Tibial nerve (tissue), 4 donors: ENCODE data around the gene TUBGCP5. TPM values are rescaled to one million over a fixed set of nuclear protein-coding genes. Genes with fewer than 3 reads are reported as not detected.

Experiments
- DNase-seq, 2 donors: peaks; one replicate each; pipeline ENCODE4 v3.0.0-alpha.2; 2019; ENCODE audit warnings: low spot score in 2 of 2
- H3K27ac ChIP-seq, 4 donors: fragments of 200-600 bp; sonication (generic) in 3 of 4; one replicate each; pipeline ENCODE4 v1.5.1; 2017 to 2019; ENCODE audit warnings: mild to moderate bottlenecking in 1 of 4
- H3K27me3 ChIP-seq, 2 donors: fragments of 200-600 bp; sonication (generic) in 1 of 2; one replicate each; pipeline versions ENCODE4 v1.5.1 to v1.6.0; 2017 to 2019
- H3K36me3 ChIP-seq, 3 donors: fragments of 200-600 bp; sonication (generic); one replicate each; pipeline ENCODE4 v1.5.1; 2018 to 2019
- H3K4me1 ChIP-seq, 4 donors: fragments of 200-600 bp; sonication (generic) in 3 of 4; one replicate each; pipeline ENCODE4 v1.5.1; 2017 to 2019
- H3K4me3 ChIP-seq, 4 donors: fragments of 200-600 bp; sonication (generic) in 3 of 4; one replicate each; pipeline ENCODE4 v1.5.1; 2017 to 2019; ENCODE audit warnings: mild to moderate bottlenecking in 1 of 4, moderate library complexity in 1 of 4
- H3K9me3 ChIP-seq, 4 donors: fragments of 200-600 bp; sonication (generic) in 3 of 4; one replicate each; pipeline ENCODE4 v1.5.1; 2017 to 2019
- CTCF ChIP-seq, 5 experiments: fragments of 200-600 bp in 3 of 5; fragments of 450-650 bp in 2 of 5; sonication (generic) in 3 of 5; IDR thresholded peaks; one replicate each; pipeline ENCODE4 v1.5.1; 2016 to 2019; ENCODE audit warnings: antibody characterized with exemption in 5 of 5, mild to moderate bottlenecking in 3 of 5, moderate library complexity in 2 of 5
- EP300 ChIP-seq, 2 donors: sonication (generic); formaldehyde crosslinking; IDR thresholded peaks; one replicate each; pipeline ENCODE4 v1.6.1; 2017; ENCODE audit warnings: antibody characterized with exemption in 2 of 2, mild to moderate bottlenecking in 1 of 2
- POLR2A ChIP-seq, 2 donors: fragments of 450-650 bp; IDR thresholded peaks; one replicate each; pipeline ENCODE4 v1.6.1; 2017; ENCODE audit warnings: antibody characterized with exemption in 2 of 2, mild to moderate bottlenecking in 2 of 2, moderate library complexity in 2 of 2
- WGBS, 2 donors: methylation state at CpG; one replicate each; pipeline ENCODE4 v1.1.5; 2018; 5-methylcytosine and 5-hydroxymethylcytosine counted together
- total RNA-seq, 4 donors: library from RNA; depleted of rRNA; stranded (reverse); fragments of >200 nt; gene quantifications; one replicate each; pipeline ENCODE4 v1.1.0, GENCODE V29; 2016

Gene TUBGCP5
- total RNA-seq, 4 donors from 2014 or later = 26.3 to 47.3 (median 31.6) TPM

GRCh38 chr15:23067416-23067815 lies 28.0 kb upstream of the TUBGCP5 start:
- WGBS, 2 donors = 94 to 96% methylated on average over 15 of the region's 15 CpGs
- Histone ChIP-seq H3K4me1 (no peaks in the 10 kb centered on the region), H3K4me3 (no peak overlapping the region), H3K27me3 (no peaks in the 10 kb centered on the region), H3K36me3 (no peaks in the 10 kb centered on the region), H3K9me3 (peaks cover 0 to 34% (median 0%) of the 10 kb centered on the region in 4 donors), H3K27ac (no peak overlapping the region)
- no peak for DNase-seq
- TF ChIP-seq CTCF (IDR thresholded peaks at IDR 0.05) (no peak), EP300 (IDR thresholded peaks at IDR 0.05) (no peak), POLR2A (IDR thresholded peaks at IDR 0.05) (no peak)

- no peaks in the 10 kb centered on the region for H3K4me1 ChIP-seq
- no peak overlapping the region for H3K27ac ChIP-seq
- no peak for TF ChIP-seq EP300 (IDR thresholded peaks at IDR 0.05)
- TF ChIP-seq POLR2A (IDR thresholded peaks at IDR 0.05) = no peak
- DNase-seq = no peak
- no peak overlapping the region for H3K4me3 ChIP-seq
- H3K27me3 ChIP-seq = no peaks in the 10 kb centered on the region
- peaks cover 0 to 35% (median 0%) of the 10 kb centered on the region in 4 donors for H3K9me3 ChIP-seq
- 94 to 97% methylated on average over 23 of the region's 23 CpGs for WGBS, 2 donors
- H3K36me3 ChIP-seq = no peaks in the 10 kb centered on the region
Observed at GRCh38 chr15:23065836-23066235, 26.5 kb upstream of the TUBGCP5 start.

GRCh38 chr15:23064156-23064555 lies 24.8 kb upstream of the TUBGCP5 start:
- 82 to 88% methylated on average over 3 to 5 of the region's 5 CpGs for WGBS, 2 donors
- H3K27me3 ChIP-seq = no peaks in the 10 kb centered on the region
- no peak overlapping the region for H3K4me3 ChIP-seq
- H3K9me3 ChIP-seq = peaks cover 0 to 35% (median 0%) of the 10 kb centered on the region in 4 donors
- no peaks in the 10 kb centered on the region for H3K4me1 ChIP-seq
- no peak for TF ChIP-seq CTCF (IDR thresholded peaks at IDR 0.05)
- TF ChIP-seq EP300 (IDR thresholded peaks at IDR 0.05) = no peak
- TF ChIP-seq POLR2A (IDR thresholded peaks at IDR 0.05) = no peak
- H3K27ac ChIP-seq = no peak overlapping the region
- H3K36me3 ChIP-seq = no peaks in the 10 kb centered on the region
- no peak for DNase-seq

- TF ChIP-seq EP300 (IDR thresholded peaks at IDR 0.05) = no peak
- TF ChIP-seq POLR2A (IDR thresholded peaks at IDR 0.05) = no peak
- no peak for TF ChIP-seq CTCF (IDR thresholded peaks at IDR 0.05)
- peaks cover 0 to 5% (median 0%) of the 10 kb centered on the region in 4 donors for H3K9me3 ChIP-seq
- no peaks in the 10 kb centered on the region for H3K36me3 ChIP-seq
- H3K27ac ChIP-seq = no peak overlapping the region
- H3K27me3 ChIP-seq = no peaks in the 10 kb centered on the region
- no peak overlapping the region for H3K4me3 ChIP-seq
- H3K4me1 ChIP-seq = no peaks in the 10 kb centered on the region
- no peak for DNase-seq
Observed at GRCh38 chr15:23057707-23058106, 18.3 kb upstream of the TUBGCP5 start.

- no peaks in the 10 kb centered on the region for H3K36me3 ChIP-seq
- no peak for DNase-seq
- WGBS, 2 donors = 68 to 78% methylated on average over 5 of the region's 5 CpGs
- no peak for TF ChIP-seq CTCF (IDR thresholded peaks at IDR 0.05)
- no peak for TF ChIP-seq EP300 (IDR thresholded peaks at IDR 0.05)
- no peak for TF ChIP-seq POLR2A (IDR thresholded peaks at IDR 0.05)
- no peak overlapping the region for H3K4me3 ChIP-seq
- no peaks in the 10 kb centered on the region for H3K9me3 ChIP-seq
- no peaks in the 10 kb centered on the region for H3K27me3 ChIP-seq
- H3K27ac ChIP-seq = no peak overlapping the region
- peaks cover 0 to under 1% (median 0%) of the 10 kb centered on the region in 4 donors for H3K4me1 ChIP-seq
Observed at GRCh38 chr15:23055316-23055715, 15.9 kb upstream of the TUBGCP5 start.

- H3K27ac ChIP-seq = no peak overlapping the region
- 70 to 72% methylated on average over 2 of the region's 2 CpGs for WGBS, 2 donors
Observed at GRCh38 chr15:23052522-23052921, 13.2 kb upstream of the TUBGCP5 start.

More at GRCh38 chr15:23052522-23052921, 13.2 kb upstream of the TUBGCP5 start:
- Histone ChIP-seq H3K4me1 (peaks cover 0 to 3% (median 0%) of the 10 kb centered on the region in 4 donors), H3K4me3 (no peak overlapping the region), H3K27me3 (no peaks in the 10 kb centered on the region), H3K36me3 (no peaks in the 10 kb centered on the region), H3K9me3 (no peaks in the 10 kb centered on the region)
- no peak for TF ChIP-seq CTCF (IDR thresholded peaks at IDR 0.05)
- TF ChIP-seq EP300 (IDR thresholded peaks at IDR 0.05) = no peak
- TF ChIP-seq POLR2A (IDR thresholded peaks at IDR 0.05) = no peak
- DNase-seq = no peak
